GM18907 (cell line): ENCODE results near the gene GPATCH2L.
A peak's percentile ranks its signal among the peaks of the same experiment; 100 is the strongest.

Experiments used
- ATAC-seq: cut with Tn5 transposase; IDR thresholded peaks from one replicate; pipeline ENCODE4 v1.9.1; 2021; ENCODE audit warnings: mild to moderate bottlenecking, moderate library complexity; ENCODE audit not compliant: unreplicated experiment

GPATCH2L gene

DNA sequence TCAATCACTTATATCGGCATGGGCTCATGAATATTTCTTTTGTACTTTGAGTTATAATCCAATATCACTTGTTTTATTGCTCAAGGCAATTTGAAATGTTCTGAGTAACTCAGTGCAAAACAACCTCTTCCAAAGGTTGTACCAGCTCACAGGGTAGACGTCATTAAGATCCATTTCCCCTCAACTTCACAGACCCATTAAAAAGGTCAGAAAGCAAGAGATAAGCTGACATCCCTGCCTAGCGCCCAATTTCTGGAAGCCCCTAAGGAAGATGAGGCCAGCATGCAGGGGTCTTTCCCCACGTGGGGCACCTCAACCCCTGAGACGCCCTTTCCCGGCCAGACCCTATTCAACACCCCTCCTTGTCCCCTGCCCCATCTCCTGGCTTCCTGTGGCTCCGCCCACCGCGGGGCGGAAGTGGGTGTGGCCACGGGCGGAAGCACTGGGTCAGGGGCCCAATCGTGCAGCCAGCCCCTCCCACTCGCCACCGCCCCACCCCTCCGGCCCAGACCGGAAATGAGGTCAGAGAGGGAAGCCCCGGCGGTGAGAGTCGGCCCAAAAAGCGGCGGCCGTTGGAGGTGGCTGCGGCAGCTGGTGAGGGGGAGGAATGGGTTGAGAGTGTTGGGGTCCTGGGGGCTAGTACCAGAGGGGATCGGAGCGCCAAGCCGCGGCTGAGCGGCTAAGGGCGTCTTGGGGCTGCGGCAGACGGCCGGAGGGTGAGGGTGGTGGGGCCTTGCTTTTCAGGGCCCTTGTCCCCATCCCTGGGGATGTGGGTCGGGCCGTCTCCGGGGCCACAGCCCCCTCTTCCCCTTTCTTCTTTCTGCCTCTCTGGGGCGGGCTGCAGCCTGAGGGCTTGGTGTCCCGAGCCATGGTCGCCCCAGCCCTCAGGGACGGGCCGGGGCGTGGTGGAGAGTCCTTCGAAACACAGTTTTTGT is at the start of gene GPATCH2L:
Gene GPATCH2L (plus strand): TSS at position 525 of the 935 bp plus-strand sequence. CDS start 2,442 bp downstream, outside the sequence.
- ATAC-seq, result peak; percentile 86

DNA sequence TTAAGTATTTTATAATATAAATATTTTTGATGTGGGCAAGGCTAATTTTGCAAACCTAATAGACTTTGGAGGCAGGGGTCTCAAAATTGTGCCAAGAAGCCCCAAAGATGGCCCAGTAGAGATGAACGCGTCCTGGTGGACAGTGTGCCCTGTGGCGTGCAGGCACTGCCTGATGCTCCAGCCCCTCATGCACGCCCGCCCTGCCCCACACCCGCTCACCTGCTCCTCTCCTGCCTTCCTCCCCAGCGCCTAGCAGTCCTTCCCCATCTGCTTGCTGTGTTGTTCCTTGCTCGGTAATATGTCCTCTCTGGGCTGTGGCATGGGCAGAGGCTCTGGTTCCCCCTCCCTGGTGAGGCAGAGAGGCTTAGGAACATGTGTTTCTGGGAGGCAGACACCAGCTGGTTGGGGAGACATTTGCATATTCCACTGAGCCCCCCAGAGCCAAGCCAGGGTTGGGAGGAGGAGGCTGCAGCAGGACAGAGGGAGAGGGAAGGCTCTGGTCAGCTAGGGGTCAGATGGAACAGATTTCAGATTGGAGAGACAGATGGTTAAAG is 46.8 kb upstream of the GPATCH2L start:
- no peak for ATAC-seq

DNA sequence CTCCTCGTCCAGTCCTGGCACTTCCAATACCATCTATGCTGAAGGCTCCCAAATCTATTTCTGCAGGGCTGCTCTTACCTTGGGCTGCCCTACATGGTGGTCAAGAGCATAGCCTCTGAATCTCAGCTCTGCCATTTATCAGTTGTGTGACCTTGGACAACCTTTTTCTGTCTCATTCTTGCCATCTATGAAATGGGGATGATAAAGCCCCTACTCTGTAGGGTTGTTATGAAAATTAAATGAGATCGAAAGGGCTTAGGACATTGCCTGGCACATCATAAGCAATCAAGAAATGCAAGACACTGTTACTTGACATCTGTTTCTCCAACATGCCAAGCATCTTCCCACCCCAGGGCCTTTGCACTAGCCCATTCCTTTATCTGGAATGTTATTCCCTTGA is 45.5 kb upstream of the GPATCH2L start:
- ATAC-seq, result no peak

DNA sequence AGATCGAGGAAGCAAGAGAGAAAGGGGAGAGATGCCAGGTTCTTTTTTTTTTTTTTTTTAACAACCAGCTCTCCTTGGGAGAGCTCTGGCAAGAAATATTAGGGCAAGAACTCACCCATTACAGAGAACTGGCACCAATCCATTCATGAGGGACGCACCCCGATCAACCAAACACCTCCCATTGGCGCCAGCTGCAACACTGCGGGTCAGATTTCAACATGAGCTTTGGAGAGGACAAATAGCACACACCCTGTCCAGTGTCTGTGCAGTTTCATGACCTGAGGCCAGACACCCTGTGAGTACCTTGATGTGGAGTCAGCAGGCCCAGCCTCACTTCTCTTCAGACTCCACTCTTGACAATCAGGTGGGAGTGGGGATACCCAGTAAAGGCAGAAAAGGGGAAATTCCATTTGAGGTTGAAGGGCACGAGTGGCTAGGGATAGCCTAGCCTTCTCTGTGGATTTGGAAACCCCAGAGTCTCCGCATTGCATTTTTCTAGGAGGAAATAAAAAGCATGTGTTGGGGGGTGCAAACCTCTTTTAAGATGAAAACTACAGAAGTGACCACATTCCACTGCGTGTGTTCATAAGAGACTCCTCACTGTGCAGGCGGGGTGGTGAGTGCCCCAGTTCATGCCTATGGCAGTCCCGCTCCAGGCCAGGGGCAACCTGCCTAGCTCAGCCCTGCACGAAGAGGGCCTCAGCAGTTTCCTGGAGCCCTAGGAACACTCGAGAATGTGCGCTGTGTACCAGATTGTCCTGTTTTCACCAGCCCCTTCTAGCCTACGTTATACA is 42.4 kb upstream of the GPATCH2L start:
- no peak for ATAC-seq

DNA sequence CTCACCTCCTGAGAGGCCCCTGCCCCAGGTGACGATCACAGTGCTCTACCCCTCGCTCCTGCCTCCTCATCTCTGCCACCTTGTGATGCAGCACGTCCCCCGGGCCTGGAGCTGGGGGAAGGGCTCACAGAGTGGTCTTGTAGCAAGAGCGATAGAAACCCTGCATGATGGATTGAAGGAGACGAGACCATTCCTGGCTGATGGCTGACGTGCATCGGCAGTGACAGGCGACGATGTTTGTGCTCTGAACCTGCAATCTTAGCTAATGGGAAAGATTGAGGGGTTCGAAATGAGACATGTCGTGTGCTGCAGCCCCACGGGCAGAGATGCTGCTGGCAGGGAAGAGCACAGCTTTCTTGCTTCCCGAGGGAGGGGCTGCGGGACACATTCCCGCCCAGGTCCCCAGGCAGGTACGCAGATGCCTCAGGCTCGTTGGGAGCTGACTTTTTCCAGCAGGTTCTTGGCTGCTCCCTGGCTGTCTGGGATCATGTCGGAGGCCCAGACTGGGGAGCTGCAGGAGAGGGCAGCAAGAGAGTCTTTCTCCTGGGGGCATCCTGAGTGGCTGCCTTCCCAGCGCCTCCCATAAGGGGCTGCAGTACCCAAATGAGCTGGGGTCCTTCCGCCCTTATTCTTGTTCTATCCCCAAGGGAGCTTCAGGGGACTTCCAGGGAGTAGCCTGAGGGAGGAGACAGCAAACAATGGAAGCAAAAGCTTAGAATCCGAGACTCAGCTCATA is 38.7 kb upstream of the GPATCH2L start:
- no peak for ATAC-seq

DNA sequence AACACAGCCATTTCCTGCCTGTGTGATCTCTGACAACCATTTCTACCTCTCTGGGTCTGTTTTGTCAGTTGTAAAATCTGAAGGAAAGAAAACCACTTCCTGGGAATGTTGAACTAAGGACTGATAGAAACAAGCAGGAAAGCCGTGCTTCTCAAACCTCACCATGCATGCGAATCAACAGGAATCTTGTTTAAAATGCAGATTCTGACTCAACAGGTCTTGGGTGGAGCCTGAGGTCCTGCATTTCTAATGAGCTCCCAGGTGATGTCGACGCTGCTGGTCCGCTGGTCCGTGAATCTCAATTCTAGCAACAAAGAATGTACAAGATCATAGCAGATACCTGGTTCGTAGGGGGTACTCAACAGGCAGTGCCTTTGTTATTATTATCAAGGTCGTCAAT is 38.0 kb upstream of the GPATCH2L start:
- no peak for ATAC-seq

DNA sequence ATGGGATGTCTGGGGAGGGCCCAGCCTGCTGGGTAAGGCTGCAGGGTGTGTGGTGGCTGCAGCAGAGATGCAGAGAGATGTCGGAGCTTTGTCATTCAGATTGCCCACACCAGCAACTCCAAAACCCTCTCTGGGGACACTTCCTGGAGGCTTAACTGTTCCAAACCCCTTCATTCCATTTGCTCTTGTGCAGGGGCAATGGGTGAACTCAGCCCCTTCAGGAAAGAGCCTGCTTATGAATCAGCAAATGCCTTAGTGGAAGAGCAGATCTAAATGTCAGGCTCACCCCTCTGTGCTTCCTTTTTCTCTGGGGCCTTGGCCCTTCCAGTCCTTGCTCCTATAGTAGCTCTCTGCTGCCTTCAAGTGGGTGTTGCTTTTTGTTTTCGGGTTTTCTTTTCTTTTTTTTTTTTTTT is 36.7 kb upstream of the GPATCH2L start:
- ATAC-seq, result no peak

DNA sequence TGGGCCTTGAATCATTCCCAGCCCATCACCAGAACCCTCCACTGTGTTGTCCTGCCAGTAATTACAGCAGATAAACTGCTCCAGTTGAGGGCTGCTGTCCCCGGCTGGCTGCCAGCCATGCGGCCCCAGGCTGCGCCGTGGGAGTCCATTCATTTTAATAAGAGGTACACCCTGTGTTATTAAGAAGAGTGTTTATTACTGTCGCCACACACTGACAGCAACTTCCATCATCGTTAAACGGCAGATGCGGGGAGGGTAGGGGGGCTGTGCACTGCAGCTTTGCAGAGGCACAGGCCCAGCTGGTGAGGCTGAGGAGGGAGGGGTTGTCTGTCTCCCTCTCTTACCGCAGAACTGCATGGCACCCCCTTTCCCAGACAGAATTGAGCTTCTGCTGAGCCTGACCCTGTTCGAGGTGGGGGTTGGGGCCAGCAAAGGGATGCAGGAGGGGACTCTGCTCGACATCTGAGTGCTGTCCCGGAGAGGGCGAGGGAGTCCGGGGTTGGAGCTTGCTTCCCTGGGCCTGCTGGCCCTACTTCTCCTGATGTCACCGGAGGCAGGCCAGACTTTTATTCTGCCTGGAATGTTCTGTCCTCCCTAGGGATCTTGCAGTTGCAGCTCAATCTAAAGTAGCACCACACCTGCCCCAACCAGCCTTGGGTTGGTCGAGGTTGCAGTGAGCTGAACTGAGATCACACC is 33.8 kb upstream of the GPATCH2L start:
- ATAC-seq, result no peak

DNA sequence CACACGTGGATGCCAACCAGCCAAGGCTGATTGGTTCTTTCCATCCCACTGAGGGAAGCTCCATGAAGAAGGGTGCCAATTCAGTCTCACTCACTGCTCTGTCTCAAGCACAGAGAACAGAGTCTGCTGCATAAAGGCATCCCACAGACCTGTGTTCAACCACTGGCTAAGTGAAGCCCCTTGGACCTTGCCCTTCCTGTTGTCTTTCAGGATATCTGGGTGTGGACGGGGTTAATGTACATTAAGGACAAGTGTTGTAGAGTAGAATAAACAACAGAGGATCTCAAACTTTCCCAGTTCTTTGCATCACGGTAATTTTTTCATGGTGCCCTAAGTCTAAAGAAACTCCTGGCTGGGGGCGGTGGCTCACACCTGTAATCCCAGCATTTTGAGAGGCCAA is 33.1 kb upstream of the GPATCH2L start:
- ATAC-seq, result no peak

DNA sequence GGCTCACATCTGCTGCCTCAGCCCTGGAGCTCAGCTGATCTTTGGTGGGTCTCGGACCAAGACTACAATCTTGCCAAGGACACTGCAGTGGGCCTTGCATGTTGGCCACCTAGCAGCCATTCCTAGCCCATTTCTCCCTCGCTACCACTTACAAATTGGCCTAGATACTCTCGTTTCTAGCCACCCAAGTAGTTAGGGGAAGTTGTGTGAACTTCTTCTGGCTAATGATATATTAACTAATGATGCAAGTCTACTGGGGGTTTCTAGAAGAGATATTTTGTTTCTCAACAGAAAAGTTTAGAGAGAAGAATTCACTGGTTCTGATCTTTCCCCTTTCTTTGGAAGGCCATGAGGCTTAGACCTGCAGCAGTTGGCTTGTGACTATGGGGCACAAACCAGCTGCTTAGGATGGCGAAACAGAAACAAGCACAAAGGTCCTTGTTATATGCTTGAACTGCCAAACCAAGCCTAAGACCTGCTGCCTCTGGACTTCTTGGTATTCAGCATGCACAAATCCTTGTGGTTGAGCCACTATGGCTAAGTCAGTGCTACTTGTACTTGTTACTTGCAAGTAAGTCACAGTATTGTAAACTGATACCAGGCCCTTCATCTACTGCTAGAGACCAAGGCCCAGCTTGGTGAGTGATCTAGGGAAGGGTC is 30.5 kb upstream of the GPATCH2L start:
- ATAC-seq, result peak; percentile 59

DNA sequence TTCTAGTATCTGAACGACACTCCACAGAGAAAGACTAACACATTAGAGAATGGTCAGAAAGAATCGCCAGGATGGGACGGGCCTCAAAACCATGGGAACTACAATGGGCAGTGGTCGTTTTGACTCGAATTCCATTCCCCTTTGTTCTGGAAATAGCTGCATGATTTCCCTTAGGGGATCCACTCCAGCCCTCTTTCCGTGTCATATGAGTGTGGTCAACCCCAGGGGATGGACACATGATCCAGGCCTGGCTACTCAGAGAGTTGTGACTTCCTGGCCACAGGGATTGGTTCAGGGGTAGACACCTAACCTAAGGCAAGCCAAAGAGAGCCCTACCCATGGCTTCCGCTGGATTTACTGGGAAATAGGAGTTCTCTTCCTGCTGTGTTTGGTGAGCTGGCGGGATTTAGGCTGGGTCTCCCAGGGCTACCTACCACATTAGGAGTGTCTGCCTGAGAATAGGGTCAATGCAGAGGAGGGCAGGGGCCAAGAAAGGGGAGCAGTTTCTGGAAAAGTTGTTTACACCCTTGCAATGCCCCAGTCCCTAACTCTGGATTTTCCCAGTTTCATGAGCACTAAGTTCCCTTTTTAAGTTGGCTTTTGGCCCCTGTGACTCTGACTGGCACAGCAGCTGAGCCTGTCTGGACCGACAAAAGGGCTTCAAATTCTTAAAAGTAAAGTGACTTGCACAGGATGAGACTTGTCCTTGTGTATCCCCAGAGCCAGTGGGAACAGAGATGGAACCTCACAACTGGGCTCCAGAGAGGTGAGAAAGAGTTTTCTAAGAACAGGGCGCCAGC is 28.1 kb upstream of the GPATCH2L start:
- ATAC-seq, result no peak

DNA sequence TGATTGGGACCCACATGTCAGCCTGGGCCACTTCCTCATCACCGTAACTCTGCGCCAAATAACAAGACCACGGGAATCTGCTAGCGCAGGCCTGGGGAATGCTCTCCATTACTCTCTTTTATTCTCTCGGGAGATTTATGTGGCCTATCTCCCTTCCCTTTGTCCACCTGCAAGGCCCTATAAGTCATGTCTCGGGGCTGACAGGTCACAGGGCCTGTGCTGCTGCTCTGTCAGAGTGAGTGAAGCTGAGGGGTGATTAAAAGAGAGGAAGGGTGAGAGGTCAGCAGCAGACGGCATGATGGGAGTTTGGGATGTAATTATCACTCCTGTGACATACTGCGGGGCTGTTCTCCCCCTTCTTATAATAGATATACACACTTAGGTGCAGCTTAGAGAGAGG is 26.2 kb upstream of the GPATCH2L start:
- ATAC-seq, result no peak

DNA sequence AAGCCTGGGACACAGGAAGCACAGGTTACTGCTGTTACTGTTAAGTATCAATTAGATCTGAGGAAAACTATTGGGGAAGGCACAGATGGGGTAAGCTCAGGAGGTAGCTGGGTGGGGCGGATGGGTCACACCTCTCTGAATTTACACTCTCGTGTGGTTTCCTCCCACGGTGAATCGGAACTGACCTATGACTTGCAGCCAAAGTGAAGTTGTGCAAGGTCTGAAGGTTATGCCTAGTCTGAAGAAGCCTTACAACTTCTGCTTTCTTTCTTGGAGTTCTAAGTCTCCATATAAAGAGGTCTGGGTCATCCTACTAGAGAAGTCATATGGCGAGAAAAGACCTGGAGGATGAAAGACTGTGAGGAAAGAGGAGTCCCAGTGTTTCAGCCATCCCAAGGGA is 25.6 kb upstream of the GPATCH2L start:
- ATAC-seq, result no peak

DNA sequence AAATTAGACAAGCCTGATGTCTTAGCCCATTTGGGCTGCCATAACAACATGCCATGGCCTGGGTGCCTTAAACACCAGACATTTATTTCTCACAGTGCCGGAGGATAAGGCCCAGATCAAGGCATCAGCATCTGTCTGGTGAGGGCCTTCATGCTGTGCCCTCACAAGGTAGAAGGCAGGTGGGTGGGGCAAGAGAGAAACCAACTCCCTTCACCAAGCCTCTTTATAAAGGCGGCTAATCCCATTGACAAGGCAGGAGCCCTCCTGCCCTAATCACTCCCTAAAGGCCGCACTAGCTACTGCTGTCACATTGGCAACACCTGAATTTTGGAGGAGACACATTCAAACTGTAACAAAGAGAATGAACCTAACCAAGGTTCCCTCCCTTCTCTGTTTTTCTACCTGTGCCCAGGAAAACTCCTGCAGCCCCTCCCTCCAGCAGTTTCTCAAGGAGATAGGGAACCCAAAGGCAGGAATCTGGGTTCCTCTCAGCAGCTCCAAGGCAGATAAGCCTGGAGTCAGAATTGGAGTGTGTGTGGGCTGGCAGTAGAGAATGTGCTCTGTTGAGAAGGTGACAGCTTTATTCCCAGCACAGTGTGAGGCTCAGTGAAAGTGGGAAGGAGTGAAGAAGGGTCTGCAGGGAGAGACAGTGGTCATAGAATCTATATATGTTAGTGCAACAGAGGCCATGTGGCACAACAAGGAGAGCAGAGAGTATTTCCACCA is 21.7 kb upstream of the GPATCH2L start:
- no peak for ATAC-seq

DNA sequence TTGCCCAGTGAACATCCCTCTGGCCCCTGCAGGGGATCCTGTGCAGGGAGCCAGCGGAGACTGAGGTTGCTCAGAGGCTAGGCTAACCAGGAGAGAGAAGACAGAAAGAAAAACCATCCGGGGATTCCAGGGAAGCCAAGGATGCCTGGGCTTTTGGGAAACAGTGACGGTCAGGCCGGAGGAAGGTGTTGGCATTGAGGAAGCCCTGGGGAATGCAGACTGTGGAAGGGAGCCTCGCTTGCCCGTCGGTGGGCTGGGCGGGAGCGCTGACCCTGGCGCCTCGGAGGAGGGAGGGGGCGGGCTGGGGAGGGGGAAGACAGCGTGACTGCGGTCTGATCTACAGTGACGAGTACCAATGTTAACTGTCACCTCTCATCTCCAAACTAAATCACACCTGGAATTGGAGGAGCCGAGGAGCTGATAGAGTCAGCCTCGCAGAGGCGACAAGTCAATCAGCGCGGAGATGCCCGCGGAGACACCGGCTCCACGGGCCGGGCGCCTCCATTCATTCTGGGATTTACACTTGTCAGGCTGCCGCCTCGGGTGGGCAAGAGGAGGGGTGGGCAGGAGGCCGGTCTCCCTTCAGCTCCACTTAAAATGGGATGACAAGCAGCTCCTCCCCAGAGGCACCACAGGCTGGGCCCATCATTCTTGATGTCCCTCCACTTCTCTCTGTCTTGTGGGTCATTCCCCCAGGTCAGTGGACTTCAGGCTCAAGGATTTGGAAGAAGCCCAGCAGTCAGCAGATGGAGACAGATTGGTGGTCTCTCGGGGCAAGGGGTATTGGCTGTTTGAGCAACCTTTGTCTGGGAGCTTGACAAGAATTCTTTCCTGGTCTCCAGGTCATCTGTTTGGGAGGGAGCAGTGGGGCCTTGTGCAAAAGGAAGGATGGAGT is 20.4 kb upstream of the GPATCH2L start:
- ATAC-seq, result no peak

DNA sequence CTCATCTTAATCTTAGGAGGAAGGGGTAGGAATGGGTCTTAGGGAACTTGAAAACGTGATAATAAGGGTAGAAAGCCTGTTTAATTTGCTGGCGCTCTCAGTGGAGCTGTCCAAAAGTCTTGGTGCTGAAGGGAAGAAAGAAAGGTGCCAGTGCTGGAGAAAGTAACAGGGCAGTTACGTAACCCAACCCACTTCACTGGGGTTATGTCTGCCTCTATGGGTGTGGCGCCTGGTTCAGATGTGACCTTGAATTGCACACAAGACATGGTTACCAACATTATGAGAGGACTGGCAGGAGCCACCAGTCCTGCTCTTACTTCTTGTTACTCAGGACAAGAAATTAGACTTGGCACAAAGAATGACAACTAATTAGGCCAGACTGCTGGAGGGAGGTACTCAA is 18.6 kb upstream of the GPATCH2L start:
- ATAC-seq, result no peak

DNA sequence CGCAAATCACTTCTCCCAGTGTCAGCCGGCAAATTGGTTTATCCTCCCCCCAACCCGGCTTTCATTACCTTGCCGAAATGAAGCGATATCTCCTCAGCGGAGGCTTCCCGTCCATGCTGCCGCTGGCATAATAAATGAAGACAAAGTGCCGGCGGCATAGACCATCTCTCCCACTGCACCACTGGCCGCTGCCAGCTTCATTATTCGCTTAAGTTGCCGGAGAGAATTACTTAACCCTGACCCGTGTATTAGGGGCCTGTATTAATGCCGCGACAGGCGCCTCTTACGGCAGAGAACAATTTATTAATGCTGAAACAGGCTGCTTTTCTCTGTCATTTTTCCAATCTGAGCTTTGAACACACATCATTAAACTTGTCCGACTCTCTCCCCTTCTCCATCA is 17.5 kb upstream of the GPATCH2L start:
- ATAC-seq, result no peak
